Measurements from ENCODE around the gene MVB12B.

The MVB12B gene

DNA sequence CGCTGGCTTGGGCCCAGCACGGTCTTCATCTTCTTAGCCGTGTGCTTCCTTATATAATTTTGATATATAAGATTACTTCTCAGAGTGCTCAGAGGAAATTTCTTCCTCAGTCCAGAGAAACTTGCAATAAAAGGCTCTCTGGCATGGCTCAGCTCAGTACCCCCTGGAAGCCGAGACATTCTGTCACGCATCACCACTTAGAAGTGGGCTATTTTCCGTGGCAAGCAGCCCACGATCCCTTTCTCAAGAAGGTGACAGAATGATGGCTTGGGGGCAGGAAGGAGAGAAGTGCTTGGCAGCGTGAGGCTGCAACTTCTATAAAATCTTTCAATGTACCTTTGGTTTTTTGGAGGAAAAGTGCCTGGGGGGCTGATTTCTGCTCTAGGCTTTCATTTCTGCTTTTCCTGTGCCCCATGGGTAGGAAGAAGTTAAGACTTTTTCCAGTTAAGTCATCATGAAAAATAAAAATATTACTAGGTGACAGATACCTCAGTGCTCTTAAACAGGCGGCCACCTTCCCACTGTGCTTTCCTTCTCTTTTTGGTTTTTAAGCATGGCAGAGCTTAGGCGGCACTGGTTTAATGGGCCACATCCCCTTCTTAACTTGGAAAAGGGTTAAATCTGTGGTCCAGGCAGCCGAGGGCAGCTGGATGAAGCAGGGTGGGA, 104.6 kb downstream of the MVB12B start:
- DNase-seq (ENCODE audit: low read depth): no peak

DNA sequence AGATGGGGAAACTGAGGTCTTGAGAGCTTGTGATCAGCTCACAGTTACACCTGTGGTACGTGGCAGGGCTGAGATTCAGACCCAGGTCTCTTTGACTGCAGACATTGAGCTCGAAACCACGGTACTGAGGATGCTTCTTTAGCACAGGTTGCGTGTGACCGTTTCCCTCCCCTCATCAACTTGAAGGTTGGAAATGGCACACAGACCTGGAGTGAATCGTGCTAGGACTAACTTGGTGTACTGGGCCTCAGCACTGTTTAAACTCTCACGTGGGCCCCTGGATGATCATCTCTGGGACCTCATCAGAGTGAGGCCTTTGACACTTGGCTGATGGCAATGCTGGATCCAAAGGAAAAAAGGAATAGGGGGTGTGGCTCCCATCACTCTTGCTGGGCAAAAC, 106.0 kb downstream of the MVB12B start:
- no peak for DNase-seq (ENCODE audit: low read depth)

GRCh38 chr9:126435105-126435504, 108.5 kb downstream of the MVB12B start:
- DNase-seq (ENCODE audit: low read depth): no peak

DNA sequence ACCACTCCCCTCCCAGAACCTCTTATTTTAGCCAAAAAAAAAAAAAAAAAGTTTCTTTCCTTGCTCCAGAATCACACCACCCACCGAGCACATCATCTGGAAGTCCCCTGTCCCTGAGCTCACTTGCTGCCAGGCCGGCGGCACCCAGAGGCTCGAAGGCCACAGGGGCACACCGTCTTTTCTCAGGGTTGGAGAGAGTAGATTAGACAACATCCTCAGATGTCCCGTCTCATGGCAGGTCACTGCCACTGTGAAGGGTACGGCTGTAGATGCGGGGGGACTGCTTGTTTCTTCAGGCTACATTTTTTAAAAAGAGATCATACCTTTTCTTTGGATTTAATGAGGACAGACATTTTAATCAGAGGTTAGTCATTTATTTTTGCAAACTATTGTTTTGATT, 109.0 kb downstream of the MVB12B start:
- DNase-seq (ENCODE audit: low read depth): no peak

DNA sequence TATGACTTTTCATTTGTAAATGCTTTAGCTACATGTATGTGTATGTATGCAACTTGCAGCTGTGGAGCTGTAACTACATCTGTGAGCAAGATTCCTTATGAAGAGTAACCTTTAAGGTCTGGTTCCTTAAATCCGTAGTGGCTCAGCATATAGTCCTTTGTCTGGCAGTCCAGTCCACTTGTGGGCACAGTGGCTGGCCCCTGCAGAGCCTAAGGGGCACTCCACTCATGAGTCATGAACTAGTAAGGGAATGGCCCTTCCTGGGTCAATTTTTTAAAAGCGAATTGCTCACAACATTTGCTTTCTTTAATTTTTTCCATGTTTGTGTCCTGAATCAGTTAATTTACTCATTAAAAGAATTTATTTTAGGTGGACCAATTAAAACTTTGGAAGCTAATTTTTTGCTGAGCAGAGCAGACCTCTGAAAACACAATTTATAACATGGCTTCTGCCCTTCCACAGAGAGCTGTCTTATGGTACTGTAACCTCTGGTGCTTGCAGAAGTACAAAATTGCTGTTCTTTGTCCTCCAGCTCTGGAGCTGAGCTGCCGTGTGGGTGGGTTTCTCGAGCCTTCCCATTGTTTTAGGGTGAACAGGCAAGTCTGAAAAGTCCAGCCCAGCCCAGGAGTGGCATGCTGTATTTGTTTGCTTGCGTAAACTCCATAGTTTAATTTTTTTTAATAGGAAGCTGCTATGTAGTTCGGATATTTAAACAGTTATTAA, 110.1 kb downstream of the MVB12B start:
- DNase-seq (ENCODE audit: low read depth): no peak

DNA sequence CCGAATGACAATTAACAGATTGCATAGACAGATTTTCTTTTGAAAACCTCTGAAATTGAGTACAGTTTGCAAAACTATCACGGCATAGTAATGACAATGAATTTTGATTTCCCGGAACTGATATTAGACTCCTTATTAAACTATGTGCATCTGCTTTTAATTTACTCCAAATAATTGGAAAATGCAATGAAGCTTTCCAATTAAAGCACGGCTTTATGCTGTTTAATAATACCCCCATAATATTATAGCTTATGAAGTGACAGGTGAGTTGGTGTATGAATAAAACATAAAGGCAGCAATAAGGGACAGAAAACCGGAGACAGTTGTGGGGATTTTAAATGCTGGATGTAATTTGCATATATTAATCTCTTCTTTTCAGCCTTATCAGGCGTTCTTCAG, 110.6 kb downstream of the MVB12B start:
- no peak for DNase-seq (ENCODE audit: low read depth)

DNA sequence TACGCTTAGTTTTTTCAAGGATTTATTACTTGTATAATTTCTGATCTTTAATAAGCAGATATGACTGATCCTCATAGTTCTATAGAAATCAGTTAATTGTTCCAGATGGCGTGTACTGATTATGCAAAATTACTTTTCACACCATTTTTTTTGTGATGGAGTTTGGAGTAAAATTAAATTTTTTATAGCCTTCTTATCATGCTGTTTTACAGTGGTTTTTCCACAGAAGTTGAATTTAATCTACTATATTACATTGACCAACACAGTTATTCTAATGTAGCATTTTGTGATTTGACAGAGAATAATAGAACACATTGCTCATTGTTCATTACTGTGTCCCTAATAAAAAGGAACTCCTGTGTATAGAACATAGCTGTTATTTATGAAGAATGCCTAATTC, 111.1 kb downstream of the MVB12B start:
- DNase-seq (ENCODE audit: low read depth): no peak

GRCh38 chr9:126438741-126439401, 112.2 kb downstream of the MVB12B start:
- no peak for DNase-seq (ENCODE audit: low read depth)

- DNase-seq (ENCODE audit: low read depth): peak; percentile 47
Measured at GRCh38 chr9:126439402-126439765, 112.8 kb downstream of the MVB12B start.

- no peak for DNase-seq (ENCODE audit: low read depth)
Measured at GRCh38 chr9:126439883-126440653, 113.4 kb downstream of the MVB12B start.

- DNase-seq (ENCODE audit: low read depth): peak; percentile 61
Measured at GRCh38 chr9:126440940-126441339, 114.3 kb downstream of the MVB12B start.

GRCh38 chr9:126442636-126443035, 116.0 kb downstream of the MVB12B start:
- no peak for DNase-seq (ENCODE audit: low read depth)

DNA sequence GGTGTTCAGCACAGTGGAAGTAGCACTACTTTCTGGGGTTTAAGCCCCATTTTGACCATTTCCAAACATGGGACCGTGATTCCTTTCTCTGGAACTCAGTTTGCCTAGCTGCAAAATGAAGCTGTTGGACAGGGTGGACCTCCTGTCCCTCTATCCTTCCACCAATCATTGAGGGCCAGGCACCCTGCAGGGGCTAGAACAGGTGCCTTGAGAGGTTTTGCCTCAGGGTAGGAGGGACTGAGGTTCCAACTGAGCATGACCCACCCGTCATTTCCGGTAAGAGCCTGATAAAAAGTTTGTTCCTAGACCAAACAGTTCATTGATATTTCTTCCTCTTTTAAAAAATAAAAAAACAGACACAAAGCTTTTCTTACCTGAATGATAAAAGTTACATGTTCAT, 116.5 kb downstream of the MVB12B start:
- DNase-seq (ENCODE audit: low read depth): no peak

DNA sequence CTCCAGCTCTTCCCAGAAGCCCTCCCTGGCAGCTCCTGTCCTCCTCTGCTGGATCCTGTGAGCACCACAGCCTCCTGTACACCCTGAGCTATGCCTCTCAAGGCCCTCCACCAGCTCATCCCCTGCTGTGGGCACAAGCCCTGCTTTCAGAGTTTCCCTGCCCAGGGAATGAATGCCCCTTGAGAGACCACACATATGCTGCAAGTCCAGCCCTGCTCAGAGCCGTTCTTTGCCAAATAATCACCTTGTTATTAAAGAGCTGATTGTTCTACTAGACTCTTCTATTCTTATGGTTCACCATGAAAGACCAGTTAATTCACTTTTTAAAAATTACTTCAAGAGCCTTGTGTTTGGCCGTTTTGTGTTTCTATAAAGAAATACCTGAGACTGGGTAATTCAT, 121.5 kb downstream of the MVB12B start:
- DNase-seq (ENCODE audit: low read depth): no peak

- no peak for DNase-seq (ENCODE audit: low read depth)
Measured at GRCh38 chr9:126448865-126449577, 122.4 kb downstream of the MVB12B start.

DNA sequence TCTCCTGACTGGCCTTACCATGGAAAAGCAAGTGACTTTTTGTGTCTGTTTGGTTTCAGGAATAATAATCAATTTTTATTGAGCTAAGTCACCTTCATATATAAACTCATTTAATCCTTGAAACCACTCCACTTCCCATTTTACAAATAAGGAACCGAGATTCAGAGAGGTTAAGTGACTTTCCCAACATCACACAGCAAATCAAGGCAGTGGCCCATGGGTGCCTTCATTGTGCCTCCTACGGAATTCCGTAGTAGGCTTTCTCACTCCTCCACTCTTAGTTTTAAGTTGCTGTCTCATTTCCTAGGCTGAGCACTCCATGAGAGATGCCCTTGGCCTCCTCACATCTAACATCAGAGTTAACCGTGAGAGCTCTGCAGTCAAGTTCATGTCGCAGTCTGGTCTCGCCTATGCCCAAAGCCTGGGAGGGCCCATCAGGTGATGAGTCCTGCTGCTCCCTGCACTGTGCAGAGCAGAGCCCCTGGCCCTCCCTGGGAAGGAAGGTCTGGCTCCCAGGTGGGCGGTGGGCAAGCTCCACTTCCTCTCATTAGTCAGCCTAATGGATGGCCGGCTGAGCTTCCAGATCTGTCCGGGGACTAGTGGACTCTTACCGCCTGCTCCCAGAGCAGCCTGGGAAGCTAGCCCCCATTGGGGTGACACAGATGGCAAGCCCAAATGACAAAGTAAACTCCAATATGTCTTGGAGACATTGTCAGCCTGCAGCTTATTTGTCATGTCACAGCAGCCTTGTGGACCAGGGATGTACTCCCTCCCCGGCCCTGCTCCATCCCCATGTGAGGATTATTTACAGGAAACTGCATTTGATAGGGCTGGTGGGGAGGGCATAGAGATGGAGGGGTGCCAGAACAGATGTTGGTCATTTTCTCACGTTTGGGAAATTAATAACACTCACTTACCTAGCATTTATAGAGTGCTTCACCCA, 123.4 kb downstream of the MVB12B start:
- no peak for DNase-seq (ENCODE audit: low read depth)

DNA sequence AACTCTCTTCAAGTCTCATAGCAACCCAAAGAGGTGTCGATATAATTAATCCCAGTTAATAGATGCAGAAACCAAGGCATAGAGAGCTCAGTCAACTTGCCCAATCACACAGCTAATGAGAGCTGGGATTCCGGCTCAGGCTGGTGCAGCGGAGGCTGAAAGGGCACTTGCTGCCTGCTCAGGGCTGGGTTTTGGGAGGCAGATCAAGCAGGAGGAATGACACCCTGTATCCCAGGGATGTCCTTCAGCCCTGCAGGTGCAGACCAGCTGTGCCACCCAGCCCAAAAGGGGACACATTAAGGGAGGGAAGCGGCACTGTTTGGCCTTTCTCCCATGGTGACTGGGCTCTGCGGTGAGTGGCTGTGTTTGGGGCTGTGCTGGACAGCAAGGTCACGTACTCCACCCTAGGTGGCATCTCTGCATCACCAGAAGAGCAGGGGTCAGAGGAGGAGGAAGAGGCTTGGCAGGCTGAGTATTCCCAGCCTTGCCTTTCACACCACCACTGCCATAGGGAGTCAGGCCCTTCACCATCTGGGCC, 124.1 kb downstream of the MVB12B start:
- no peak for DNase-seq (ENCODE audit: low read depth)

DNA sequence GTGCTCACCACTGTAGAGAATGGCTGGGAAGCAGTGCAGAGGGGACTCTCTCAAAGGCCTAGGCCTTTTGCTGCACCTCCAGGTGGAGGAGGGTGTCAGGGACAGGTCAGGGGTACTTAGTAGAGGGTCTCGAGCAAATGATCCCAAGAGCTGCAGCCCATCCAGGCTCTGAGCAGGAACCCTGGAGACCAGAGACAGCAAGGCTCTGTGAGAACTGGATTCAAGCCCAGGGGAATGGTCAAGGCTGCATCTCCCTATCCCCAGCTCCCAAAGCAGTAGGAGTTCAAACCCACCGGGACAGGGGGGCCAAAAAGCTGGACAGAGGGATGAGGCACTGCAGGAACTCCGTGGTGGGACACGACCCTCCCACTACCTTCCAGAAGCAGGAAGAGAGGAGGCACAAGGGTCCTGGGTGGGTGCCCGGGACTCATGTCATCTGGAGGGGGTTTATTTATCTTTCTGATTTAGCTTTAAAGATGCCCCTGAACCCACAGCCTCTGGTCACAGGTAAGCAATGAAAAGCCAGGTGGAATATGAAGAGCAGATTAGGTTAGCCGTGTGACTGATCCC, 124.8 kb downstream of the MVB12B start:
- DNase-seq (ENCODE audit: low read depth): no peak

DNA sequence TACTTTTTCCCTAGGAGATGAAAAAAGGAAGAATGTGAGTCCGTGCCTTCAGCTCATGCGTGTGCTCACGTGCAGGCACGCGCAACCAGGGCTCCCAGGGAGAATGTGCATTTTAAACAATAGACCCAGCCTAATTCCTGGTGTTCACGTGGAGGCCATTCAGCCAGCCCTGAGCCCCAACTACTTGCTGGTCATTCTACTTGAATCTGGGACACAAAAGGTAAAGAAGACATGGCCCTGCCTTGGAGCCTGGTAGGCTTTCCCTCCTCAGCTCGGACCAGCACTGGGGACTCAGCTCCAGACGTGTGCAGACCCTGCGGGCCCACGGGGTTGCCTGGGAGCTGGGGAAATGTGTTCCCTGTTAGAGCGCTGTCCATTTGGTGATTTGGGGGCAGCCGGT, 125.5 kb downstream of the MVB12B start:
- no peak for DNase-seq (ENCODE audit: low read depth)

Measured in GM04503 (cell line).